ENCODE results near the gene ERVW-1. TPM values are rescaled to one million over a fixed set of nuclear protein-coding genes. Genes with fewer than 3 reads are reported as not detected.

The ERVW-1 gene
- total and polyA plus RNA-seq, 10 donors = not detected

DNA sequence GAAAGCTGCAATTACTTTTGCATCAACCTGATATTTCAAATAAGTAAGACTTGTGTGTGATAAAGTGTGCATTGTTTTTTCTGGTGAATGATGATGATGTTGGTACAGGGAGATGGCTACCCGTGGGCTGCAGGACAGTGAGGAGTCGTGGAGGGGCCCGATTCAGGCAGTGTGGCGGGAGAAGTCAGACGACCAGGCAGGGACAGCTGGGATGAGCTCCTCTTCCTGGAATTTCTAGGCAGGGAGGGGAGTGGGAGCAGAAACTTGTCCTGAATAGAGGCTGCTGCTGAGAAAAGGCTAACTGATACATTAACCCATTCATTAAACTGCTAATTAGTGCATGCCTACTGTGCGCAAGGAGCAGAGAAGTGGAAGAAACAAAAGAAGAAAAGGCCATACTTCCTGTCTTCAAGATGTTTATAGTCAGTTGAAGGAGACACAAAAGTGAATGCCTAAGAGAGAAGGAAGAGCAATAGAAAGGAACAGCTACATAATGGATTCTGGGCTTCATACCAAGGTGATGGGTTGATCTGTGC, 39.7 kb downstream of the ERVW-1 start:
- H3K4me1 ChIP-seq = no peaks in the 10 kb centered on the region
- TF ChIP-seq POLR2A (IDR thresholded peaks at IDR 0.05) = no peak
- TF ChIP-seq, protein P1, sequence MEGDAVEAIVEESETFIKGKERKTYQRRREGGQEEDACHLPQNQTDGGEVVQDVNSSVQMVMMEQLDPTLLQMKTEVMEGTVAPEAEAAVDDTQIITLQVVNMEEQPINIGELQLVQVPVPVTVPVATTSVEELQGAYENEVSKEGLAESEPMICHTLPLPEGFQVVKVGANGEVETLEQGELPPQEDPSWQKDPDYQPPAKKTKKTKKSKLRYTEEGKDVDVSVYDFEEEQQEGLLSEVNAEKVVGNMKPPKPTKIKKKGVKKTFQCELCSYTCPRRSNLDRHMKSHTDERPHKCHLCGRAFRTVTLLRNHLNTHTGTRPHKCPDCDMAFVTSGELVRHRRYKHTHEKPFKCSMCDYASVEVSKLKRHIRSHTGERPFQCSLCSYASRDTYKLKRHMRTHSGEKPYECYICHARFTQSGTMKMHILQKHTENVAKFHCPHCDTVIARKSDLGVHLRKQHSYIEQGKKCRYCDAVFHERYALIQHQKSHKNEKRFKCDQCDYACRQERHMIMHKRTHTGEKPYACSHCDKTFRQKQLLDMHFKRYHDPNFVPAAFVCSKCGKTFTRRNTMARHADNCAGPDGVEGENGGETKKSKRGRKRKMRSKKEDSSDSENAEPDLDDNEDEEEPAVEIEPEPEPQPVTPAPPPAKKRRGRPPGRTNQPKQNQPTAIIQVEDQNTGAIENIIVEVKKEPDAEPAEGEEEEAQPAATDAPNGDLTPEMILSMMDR (IDR thresholded peaks at IDR 0.05 in 8 of 11, conservative IDR thresholded peaks at IDR 0.05 in 3 of 11) = no peak
- no peak for TF ChIP-seq POLR2AphosphoS5 (IDR thresholded peaks at IDR 0.05)
- no peak overlapping the region for H3K4me3 ChIP-seq
- intact Hi-C loops (cut with DNase I; ENCODE audit: low total_unique reads) = no loop called here
- no peaks in the 10 kb centered on the region for H3K9me3 ChIP-seq
- WGBS, 5 donors = 81 to 87% (median 85%) methylated on average over 6 of the region's 6 CpGs
- H3K27ac ChIP-seq = no peak overlapping the region
- no peak for DNase-seq
- no peaks in the 10 kb centered on the region for H3K27me3 ChIP-seq (replicated peaks in 1 of 7)
- H3K36me3 ChIP-seq = no peaks in the 10 kb centered on the region

DNA sequence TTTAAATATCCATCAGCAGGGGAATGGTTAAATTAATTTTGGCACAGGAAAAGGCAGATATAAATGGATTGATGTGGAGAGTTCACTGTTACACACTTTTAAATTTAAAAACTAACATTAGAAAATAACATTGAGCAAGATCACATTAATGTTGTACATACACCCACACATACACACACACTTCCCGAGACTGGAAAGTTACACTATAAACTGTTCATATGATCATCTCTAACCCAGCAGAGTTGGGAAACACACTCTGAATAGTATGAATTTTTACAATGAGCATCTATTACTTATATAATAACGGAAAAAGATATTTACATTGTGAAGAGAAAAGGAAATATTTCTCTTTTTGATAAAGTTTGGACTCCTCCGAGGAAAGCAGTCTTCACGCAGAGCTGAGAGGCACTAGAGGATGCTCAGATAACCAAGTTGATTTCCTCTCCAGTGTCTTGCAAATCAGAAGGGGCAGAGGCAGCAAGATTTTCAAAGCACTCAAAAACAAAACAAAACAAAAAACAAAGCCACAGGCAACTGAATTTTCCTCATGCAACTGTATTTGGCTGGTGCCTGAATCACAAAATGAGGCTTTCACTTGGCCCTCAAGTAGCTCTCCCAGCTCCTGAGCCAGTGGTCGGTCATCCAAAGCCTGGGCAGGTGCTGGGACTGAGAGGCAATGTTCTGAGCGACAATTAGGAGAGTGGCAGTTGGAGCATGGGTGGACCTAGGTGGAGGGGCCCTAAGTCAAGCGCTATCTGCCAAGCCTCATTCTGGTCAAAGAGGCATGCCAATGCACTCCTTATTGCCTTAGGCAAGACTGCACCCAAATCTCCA, 40.9 kb downstream of the ERVW-1 start:
- WGBS, 5 donors = 66 to 83% (median 78%) methylated on average over 7 of the region's 7 CpGs
- H3K27ac ChIP-seq = no peak overlapping the region
- no peaks in the 10 kb centered on the region for H3K4me1 ChIP-seq
- intact Hi-C loops (cut with DNase I; ENCODE audit: low total_unique reads) = no loop called here
- H3K9me3 ChIP-seq = no peaks in the 10 kb centered on the region
- DNase-seq = no peak
- TF ChIP-seq POLR2AphosphoS5 (IDR thresholded peaks at IDR 0.05) (no peak), POLR2A (IDR thresholded peaks at IDR 0.05) (no peak)
- TF ChIP-seq, protein P1 (IDR thresholded peaks at IDR 0.05 in 8 of 11, conservative IDR thresholded peaks at IDR 0.05 in 3 of 11) = no peak
- no peaks in the 10 kb centered on the region for H3K27me3 ChIP-seq (replicated peaks in 1 of 7)
- no peaks in the 10 kb centered on the region for H3K36me3 ChIP-seq
- no peak overlapping the region for H3K4me3 ChIP-seq

DNA sequence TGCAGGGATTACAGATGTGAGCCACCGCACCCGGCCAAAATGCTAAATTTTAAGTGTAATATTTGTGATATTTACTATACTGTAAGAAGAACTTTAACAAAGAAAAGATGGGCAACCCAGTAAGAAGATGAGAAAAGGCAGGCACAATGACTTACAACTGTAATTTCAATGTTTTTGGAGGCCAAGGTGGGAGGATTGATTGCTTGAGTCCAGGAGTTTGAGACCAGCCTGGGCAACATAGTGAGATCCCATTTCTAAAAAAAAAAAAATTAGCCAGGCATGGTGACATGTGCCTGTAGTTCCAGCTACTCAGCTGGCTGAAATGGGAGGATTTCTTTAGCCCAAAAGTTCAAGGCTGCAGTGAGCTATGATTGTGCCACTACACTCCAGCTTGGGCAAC, 42.2 kb downstream of the ERVW-1 start:
- Histone ChIP-seq H3K9me3 (no peaks in the 10 kb centered on the region), H3K4me3 (no peak overlapping the region), H3K4me1 (no peaks in the 10 kb centered on the region), H3K27me3 (replicated peaks in 1 of 7) (no peaks in the 10 kb centered on the region), H3K36me3 (no peaks in the 10 kb centered on the region), H3K27ac (no peak overlapping the region)
- intact Hi-C loops (cut with DNase I; ENCODE audit: low total_unique reads) = no loop called here
- DNase-seq = no peak
- 90 to 96% (median 93%) methylated on average over 2 of the region's 2 CpGs for WGBS, 5 donors
- TF ChIP-seq, protein P1 (IDR thresholded peaks at IDR 0.05 in 8 of 11, conservative IDR thresholded peaks at IDR 0.05 in 3 of 11) = no peak
- TF ChIP-seq POLR2AphosphoS5 (IDR thresholded peaks at IDR 0.05) (no peak), POLR2A (IDR thresholded peaks at IDR 0.05) (no peak)

DNA sequence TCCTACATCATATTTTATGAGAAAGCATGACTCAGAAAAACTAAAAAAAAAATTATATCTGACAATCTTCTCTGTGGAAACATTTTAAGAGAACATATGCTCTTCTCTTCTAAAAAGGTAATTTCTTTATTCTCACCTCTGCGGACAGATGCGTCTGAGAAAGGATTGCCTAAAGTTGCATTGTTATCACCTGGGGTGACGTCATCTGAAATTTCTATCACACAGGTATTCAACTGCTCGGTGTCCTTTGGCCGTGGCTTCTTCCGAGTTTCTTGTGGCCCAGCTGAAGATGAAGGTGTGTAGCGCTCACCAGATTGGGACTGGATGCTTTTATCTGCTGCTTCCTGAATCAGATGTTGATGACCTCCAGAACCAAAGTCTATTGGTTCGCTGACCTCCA, 44.7 kb downstream of the ERVW-1 start:
- Histone ChIP-seq H3K27ac (no peak overlapping the region), H3K36me3 (no peaks in the 10 kb centered on the region), H3K4me1 (no peaks in the 10 kb centered on the region), H3K4me3 (no peak overlapping the region), H3K9me3 (no peaks in the 10 kb centered on the region), H3K27me3 (replicated peaks in 1 of 7) (no peaks in the 10 kb centered on the region)
- DNase-seq = no peak
- WGBS, 5 donors = 92 to 97% (median 95%) methylated on average over 8 of the region's 8 CpGs
- TF ChIP-seq POLR2AphosphoS5 (IDR thresholded peaks at IDR 0.05) = no peak
- TF ChIP-seq, protein P1 (IDR thresholded peaks at IDR 0.05 in 8 of 11, conservative IDR thresholded peaks at IDR 0.05 in 3 of 11) = no peak
- no peak for TF ChIP-seq POLR2A (IDR thresholded peaks at IDR 0.05)
- intact Hi-C loops (cut with DNase I; ENCODE audit: low total_unique reads) = no loop called here
